Tibial nerve (tissue), 4 donors: Measurements from ENCODE around the gene RALGDS. TPM values are rescaled to one million over a fixed set of nuclear protein-coding genes. Genes with fewer than 3 reads are reported as not detected.
"Not testable (repeated sequence)": the region's sequence is repeated elsewhere in the genome, so short reads cannot be mapped to it uniquely, and the experiment has no call there.

Experiments
- DNase-seq, 2 donors: peaks; one replicate each; pipeline ENCODE4 v3.0.0-alpha.2; 2019; ENCODE audit warnings: low spot score in 2 of 2
- H3K27ac ChIP-seq, 4 donors: fragments of 200-600 bp; sonication (generic) in 3 of 4; one replicate each; pipeline ENCODE4 v1.5.1; 2017 to 2019; ENCODE audit warnings: mild to moderate bottlenecking in 1 of 4
- H3K27me3 ChIP-seq, 2 donors: fragments of 200-600 bp; sonication (generic) in 1 of 2; one replicate each; pipeline versions ENCODE4 v1.5.1 to v1.6.0; 2017 to 2019
- H3K36me3 ChIP-seq, 3 donors: fragments of 200-600 bp; sonication (generic); one replicate each; pipeline ENCODE4 v1.5.1; 2018 to 2019
- H3K4me1 ChIP-seq, 4 donors: fragments of 200-600 bp; sonication (generic) in 3 of 4; one replicate each; pipeline ENCODE4 v1.5.1; 2017 to 2019
- H3K4me3 ChIP-seq, 4 donors: fragments of 200-600 bp; sonication (generic) in 3 of 4; one replicate each; pipeline ENCODE4 v1.5.1; 2017 to 2019; ENCODE audit warnings: mild to moderate bottlenecking in 1 of 4, moderate library complexity in 1 of 4
- H3K9me3 ChIP-seq, 4 donors: fragments of 200-600 bp; sonication (generic) in 3 of 4; one replicate each; pipeline ENCODE4 v1.5.1; 2017 to 2019
- EP300 ChIP-seq, 2 donors: sonication (generic); formaldehyde crosslinking; IDR thresholded peaks; one replicate each; pipeline ENCODE4 v1.6.1; 2017; ENCODE audit warnings: antibody characterized with exemption in 2 of 2, mild to moderate bottlenecking in 1 of 2
- POLR2A ChIP-seq, 2 donors: fragments of 450-650 bp; IDR thresholded peaks; one replicate each; pipeline ENCODE4 v1.6.1; 2017; ENCODE audit warnings: antibody characterized with exemption in 2 of 2, mild to moderate bottlenecking in 2 of 2, moderate library complexity in 2 of 2
- WGBS, 2 donors: methylation state at CpG; one replicate each; pipeline ENCODE4 v1.1.5; 2018; 5-methylcytosine and 5-hydroxymethylcytosine counted together
- total RNA-seq, 4 donors: library from RNA; depleted of rRNA; stranded (reverse); fragments of >200 nt; gene quantifications; one replicate each; pipeline ENCODE4 v1.1.0, GENCODE V29; 2016
- TF ChIP-seq, protein P1 (sequence below), 5 experiments: fragments of 200-600 bp in 3 of 5; fragments of 450-650 bp in 2 of 5; sonication (generic) in 3 of 5; IDR thresholded peaks; one replicate each; pipeline ENCODE4 v1.5.1; 2016 to 2019; ENCODE audit warnings: antibody characterized with exemption in 5 of 5, mild to moderate bottlenecking in 3 of 5, moderate library complexity in 2 of 5

RALGDS gene
- total RNA-seq, 4 donors from 2014 or later = 34.5 to 60.0 (median 48.7) TPM

DNA sequence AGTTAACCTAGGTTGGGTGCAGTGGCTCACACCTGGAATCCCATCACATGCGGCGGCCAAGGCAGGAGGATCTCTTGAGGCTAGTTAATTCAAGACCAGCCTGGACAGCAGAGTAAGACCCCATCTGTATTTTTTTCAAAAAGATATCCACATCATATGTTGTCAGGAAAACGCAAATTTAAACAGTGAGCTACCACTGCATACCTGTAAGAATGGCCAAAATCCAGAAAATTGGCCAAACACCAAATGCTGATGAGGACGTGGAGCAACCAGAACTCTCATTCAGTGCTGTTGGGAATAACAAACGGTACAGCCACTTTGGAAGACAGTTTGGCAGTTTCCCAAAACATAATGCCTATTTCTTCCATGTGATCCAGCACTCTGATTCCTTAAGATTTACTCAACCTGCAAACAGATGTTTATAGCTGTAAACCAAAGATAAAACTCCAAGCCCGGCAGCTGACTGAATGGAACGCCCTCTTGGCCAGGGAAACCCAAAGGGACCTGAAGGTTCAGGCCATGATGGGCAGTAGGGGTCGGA, 46.9 kb downstream of the RALGDS start:
- H3K36me3 ChIP-seq = peaks cover 0 to 7% (median 0%) of the 10 kb centered on the region in 3 donors
- H3K27me3 ChIP-seq = no peaks in the 10 kb centered on the region
- TF ChIP-seq EP300 (IDR thresholded peaks at IDR 0.05) (no peak), POLR2A (IDR thresholded peaks at IDR 0.05) (no peak)
- TF ChIP-seq, protein P1, sequence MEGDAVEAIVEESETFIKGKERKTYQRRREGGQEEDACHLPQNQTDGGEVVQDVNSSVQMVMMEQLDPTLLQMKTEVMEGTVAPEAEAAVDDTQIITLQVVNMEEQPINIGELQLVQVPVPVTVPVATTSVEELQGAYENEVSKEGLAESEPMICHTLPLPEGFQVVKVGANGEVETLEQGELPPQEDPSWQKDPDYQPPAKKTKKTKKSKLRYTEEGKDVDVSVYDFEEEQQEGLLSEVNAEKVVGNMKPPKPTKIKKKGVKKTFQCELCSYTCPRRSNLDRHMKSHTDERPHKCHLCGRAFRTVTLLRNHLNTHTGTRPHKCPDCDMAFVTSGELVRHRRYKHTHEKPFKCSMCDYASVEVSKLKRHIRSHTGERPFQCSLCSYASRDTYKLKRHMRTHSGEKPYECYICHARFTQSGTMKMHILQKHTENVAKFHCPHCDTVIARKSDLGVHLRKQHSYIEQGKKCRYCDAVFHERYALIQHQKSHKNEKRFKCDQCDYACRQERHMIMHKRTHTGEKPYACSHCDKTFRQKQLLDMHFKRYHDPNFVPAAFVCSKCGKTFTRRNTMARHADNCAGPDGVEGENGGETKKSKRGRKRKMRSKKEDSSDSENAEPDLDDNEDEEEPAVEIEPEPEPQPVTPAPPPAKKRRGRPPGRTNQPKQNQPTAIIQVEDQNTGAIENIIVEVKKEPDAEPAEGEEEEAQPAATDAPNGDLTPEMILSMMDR (IDR thresholded peaks at IDR 0.05) = no peak
- H3K27ac ChIP-seq = no peak overlapping the region
- 64 to 65% methylated on average over 8 of the region's 8 CpGs for WGBS, 2 donors
- no peak for DNase-seq
- H3K9me3 ChIP-seq = no peaks in the 10 kb centered on the region
- no peaks in the 10 kb centered on the region for H3K4me1 ChIP-seq
- no peak overlapping the region for H3K4me3 ChIP-seq

DNA sequence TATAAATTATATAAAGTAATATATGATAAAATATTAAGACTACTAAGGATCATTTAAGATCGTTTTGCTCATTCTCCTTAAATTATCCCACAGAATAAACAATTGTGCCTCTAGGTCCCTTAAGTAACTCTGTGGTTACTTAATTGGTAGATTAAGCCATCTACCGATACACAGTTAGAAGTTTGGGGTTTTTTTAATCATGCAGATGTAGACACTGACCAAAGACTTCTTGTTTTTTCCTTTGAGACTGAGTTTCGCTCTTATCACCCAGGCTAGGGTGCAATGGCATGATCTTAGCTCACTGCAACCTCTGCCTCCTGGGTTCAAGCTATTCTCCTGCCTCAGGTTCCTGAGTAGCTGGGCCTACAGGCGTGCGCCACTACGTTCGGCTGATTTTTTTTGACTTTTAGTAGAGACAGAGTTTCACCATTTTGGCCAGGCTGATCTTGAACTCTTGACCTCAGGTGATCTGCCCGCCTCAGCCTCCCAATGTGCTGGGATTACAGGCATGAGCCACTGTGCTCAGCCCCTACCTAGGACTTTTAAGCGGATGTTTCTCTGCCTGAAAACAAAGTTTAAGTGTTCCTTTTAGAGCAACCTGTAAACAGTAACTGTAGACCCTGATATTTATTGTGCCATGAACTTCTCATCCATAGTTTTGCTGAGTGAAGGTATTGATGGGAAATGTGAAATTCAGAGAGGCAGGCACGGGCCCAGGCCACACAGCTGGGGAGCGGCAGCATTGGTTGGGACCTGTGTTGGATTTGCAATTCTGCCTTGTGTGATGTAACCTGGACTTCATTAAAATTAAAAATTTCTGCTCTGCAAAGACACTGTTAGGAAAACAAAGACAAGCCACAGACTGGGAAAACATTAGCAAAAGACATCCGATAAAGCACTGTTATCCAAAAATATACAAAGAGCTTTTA, 47.7 kb downstream of the RALGDS start:
- peaks cover 0 to 7% (median 0%) of the 10 kb centered on the region in 3 donors for H3K36me3 ChIP-seq
- H3K4me3 ChIP-seq = no peak overlapping the region
- no peaks in the 10 kb centered on the region for H3K27me3 ChIP-seq
- TF ChIP-seq, protein P1 (IDR thresholded peaks at IDR 0.05) = no peak
- TF ChIP-seq POLR2A (IDR thresholded peaks at IDR 0.05) (no peak), EP300 (IDR thresholded peaks at IDR 0.05) (no peak)
- 67 to 79% methylated on average over 11 to 12 of the region's 12 CpGs for WGBS, 2 donors
- H3K9me3 ChIP-seq = no peaks in the 10 kb centered on the region
- no peak for DNase-seq
- no peaks in the 10 kb centered on the region for H3K4me1 ChIP-seq
- no peak overlapping the region for H3K27ac ChIP-seq

DNA sequence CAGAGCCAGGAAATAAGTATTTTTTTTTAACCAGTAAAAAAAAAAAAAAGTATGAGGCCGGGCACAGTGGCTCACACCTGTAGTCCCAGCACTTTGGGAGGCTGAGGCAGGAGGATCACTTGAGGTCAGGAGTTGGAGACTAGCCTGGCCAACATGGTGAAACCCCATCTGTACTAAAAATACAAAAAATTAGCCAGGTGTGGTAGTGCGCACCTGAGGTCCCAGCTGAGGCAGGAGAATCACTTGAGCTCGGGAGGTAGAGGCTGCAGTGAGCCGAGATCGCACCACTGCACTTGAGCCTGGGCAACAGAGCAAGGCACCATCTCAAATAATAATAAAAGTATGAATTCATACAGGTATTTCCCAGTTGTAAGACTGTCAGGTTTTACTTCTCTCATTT, 48.8 kb downstream of the RALGDS start:
- not testable (repeated sequence) for H3K27me3 ChIP-seq, H3K4me1 ChIP-seq, H3K36me3 ChIP-seq, H3K27ac ChIP-seq, H3K9me3 ChIP-seq, DNase-seq, H3K4me3 ChIP-seq
- 90 to 98% methylated on average over 5 of the region's 5 CpGs for WGBS, 2 donors

DNA sequence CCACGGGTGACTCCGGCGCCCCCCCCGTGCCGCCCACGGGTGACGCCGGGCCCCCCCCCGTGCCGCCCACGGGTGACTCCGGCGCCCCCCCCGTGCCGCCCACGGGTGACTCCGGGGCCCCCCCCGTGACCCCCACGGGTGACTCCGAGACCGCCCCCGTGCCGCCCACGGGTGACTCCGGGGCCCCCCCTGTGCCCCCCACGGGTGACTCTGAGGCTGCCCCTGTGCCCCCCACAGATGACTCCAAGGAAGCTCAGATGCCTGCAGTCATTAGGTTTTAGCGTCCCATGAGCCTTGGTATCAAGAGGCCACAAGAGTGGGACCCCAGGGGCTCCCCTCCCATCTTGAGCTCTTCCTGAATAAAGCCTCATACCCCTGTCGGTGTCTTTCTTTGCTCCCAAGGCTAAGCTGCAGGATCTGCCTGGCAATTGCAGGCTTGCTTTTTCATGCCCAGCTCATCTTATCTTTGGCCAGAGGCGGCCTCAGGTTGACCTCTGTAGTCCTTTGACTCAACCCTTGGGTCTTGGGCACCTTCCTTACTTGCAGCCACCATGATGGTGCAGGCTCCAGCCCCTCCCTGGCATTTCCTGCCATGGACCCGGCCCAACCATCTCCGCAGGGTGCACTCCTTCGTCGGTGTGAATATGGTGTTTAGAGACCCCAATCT, 49.4 kb downstream of the RALGDS start:
- WGBS, 2 donors = 93 to 98% methylated on average over 6 of the region's 33 CpGs
- no peak for DNase-seq
- H3K4me3 ChIP-seq = no peak overlapping the region

DNA sequence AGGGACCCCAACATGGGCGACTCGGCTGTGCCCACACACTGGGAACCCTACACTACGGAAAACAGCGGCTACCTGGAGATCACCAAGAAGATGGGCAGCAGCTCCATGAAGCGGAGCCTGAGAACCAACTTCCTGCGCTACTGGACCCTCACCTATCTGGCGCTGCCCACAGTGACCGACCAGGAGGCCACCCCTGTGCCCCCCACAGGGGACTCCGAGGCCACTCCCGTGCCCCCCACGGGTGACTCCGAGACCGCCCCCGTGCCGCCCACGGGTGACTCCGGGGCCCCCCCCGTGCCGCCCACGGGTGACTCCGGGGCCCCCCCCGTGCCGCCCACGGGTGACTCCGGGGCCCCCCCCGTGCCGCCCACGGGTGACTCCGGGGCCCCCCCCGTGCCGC, 50.1 kb downstream of the RALGDS start:
- not testable (repeated sequence) for H3K4me1 ChIP-seq, DNase-seq, H3K4me3 ChIP-seq, H3K27ac ChIP-seq, H3K9me3 ChIP-seq, H3K27me3 ChIP-seq
- H3K36me3 ChIP-seq = peaks cover 0 to 20% (median 0%) of the 10 kb centered on the region in 3 donors
- WGBS, 2 donors = 94% methylated on average over 16 of the region's 31 CpGs; no CpG with 5 or more reads in 1 of the 2 donors

More for the DNA sequence above, 49.4 kb downstream of the RALGDS start:
- peaks cover 0 to 15% (median 0%) of the 10 kb centered on the region in 3 donors for H3K36me3 ChIP-seq
- H3K9me3 ChIP-seq = no peaks in the 10 kb centered on the region
- H3K27me3 ChIP-seq = no peaks in the 10 kb centered on the region
- H3K27ac ChIP-seq = no peak overlapping the region
- TF ChIP-seq, protein P1 (IDR thresholded peaks at IDR 0.05) = no peak
- TF ChIP-seq EP300 (IDR thresholded peaks at IDR 0.05) = no peak
- TF ChIP-seq POLR2A (IDR thresholded peaks at IDR 0.05) = no peak
- no peaks in the 10 kb centered on the region for H3K4me1 ChIP-seq

DNA sequence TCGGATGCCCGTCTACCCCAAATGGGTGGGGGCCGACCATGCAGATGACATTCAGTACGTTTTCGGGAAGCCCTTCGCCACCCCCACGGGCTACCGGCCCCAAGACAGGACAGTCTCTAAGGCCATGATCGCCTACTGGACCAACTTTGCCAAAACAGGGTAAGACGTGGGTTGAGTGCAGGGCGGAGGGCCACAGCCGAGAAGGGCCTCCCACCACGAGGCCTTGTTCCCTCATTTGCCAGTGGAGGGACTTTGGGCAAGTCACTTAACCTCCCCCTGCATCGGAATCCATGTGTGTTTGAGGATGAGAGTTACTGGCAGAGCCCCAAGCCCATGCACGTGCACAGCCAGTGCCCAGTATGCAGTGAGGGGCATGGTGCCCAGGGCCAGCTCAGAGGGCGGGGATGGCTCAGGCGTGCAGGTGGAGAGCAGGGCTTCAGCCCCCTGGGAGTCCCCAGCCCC, 50.5 kb downstream of the RALGDS start:
- not testable (repeated sequence) for H3K27ac ChIP-seq, H3K9me3 ChIP-seq, DNase-seq, H3K4me3 ChIP-seq, H3K27me3 ChIP-seq, H3K4me1 ChIP-seq
- H3K36me3 ChIP-seq = peaks cover 0 to 25% (median 0%) of the 10 kb centered on the region in 3 donors
- 91 to 92% methylated on average over 13 to 16 of the region's 17 CpGs for WGBS, 2 donors

DNA sequence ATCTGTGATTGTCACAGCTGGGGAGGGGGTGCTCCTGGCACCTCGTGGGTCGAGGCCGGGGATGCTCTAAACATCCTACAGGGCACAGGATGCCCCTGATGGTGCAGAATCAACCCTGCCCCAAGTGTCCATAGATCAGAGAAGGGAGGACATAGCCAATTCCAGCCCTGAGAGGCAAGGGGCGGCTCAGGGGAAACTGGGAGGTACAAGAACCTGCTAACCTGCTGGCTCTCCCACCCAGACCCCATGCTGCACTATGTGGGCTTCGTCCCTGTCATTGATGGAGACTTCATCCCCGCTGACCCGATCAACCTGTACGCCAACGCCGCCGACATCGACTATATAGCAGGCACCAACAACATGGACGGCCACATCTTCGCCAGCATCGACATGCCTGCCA, 52.6 kb downstream of the RALGDS start:
- H3K36me3 ChIP-seq = peaks cover 0 to 39% (median 0%) of the 10 kb centered on the region in 3 donors
- H3K27ac ChIP-seq, H3K4me1 ChIP-seq, DNase-seq, H3K27me3 ChIP-seq, H3K4me3 ChIP-seq, H3K9me3 ChIP-seq: not testable (repeated sequence)
- WGBS, 2 donors = 100% methylated on average over 1 of the region's 15 CpGs; no CpG with 5 or more reads in 1 of the 2 donors
